ENCODE measurements around the gene PRR13.

DNA sequence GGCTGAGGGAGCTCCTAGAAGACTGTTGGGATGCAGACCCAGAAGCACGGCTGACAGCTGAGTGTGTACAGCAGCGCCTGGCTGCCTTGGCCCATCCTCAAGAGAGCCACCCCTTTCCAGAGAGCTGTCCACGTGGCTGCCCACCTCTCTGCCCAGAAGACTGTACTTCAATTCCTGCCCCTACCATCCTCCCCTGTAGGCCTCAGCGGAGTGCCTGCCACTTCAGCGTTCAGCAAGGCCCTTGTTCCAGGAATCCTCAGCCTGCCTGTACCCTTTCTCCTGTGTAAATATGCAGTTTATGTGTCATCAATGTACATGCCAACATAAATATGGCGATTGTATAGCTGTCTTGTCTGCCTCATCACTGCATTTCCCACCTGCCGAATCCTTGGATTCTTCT is 10.3 kb upstream of the PRR13 start:
- TF ChIP-seq CTCF (IDR thresholded peaks at IDR 0.05) = no peak
- TF ChIP-seq POLR2A (IDR thresholded peaks at IDR 0.05) = no peak

Data from adrenal gland (tissue), 5 donors.